ENCODE measurements around the gene EBPL. TPM values are rescaled to one million over a fixed set of nuclear protein-coding genes. Genes with fewer than 3 reads are reported as not detected.
"Not testable (repeated sequence)": the region's sequence is repeated elsewhere in the genome, so short reads cannot be mapped to it uniquely, and the experiment has no call there.

Gene EBPL
- total and polyA plus RNA-seq, 5 donors = 8.1 to 11.5 (median 10.8) TPM

GRCh38 chr13:49616676-49617065, 74.6 kb downstream of the EBPL start:
- no peaks in the 10 kb centered on the region for H3K9me3 ChIP-seq (ENCODE audit: control insufficient read depth, low read length)
- ATAC-seq = no peak
- intact Hi-C loops (cut with DNase I) = no loop called here
- WGBS = 87% methylated on average over 3 of the region's 3 CpGs
- H3K27ac ChIP-seq (ENCODE audit: low read length) = no peak overlapping the region
- no peak for DNase-seq
- H3K4me1 ChIP-seq (ENCODE audit: control insufficient read depth, insufficient read depth, low read length) = peaks cover 3% of the 10 kb centered on the region
- no peaks in the 10 kb centered on the region for H3K27me3 ChIP-seq (ENCODE audit: control insufficient read depth, insufficient read depth)
- H3K4me3 ChIP-seq (ENCODE audit: low read length) = no peak overlapping the region

GRCh38 chr13:49615836-49616675, 75.2 kb downstream of the EBPL start:
- no peaks in the 10 kb centered on the region for H3K27me3 ChIP-seq (ENCODE audit: control insufficient read depth, insufficient read depth)
- ATAC-seq = peak; percentile 38 to 73
- no peaks in the 10 kb centered on the region for H3K9me3 ChIP-seq (ENCODE audit: control insufficient read depth, low read length)
- H3K4me1 ChIP-seq (ENCODE audit: control insufficient read depth, insufficient read depth, low read length) = peaks cover 2% of the 10 kb centered on the region
- H3K4me3 ChIP-seq (ENCODE audit: low read length) = no peak overlapping the region
- intact Hi-C loops (cut with DNase I) = no loop called here
- DNase-seq = no peak
- H3K27ac ChIP-seq (ENCODE audit: low read length) = peak overlapping the region; percentile 40
- 36% methylated on average over 8 of the region's 8 CpGs for WGBS

GRCh38 chr13:49612042-49612441, 79.2 kb downstream of the EBPL start:
- WGBS = 98% methylated on average over 3 of the region's 3 CpGs
- H3K9me3 ChIP-seq (ENCODE audit: control insufficient read depth, low read length); H3K4me1 ChIP-seq (ENCODE audit: control insufficient read depth, insufficient read depth, low read length); H3K4me3 ChIP-seq (ENCODE audit: low read length); DNase-seq; H3K27me3 ChIP-seq (ENCODE audit: control insufficient read depth, insufficient read depth); H3K27ac ChIP-seq (ENCODE audit: low read length); ATAC-seq; intact Hi-C loops (cut with DNase I): not testable (repeated sequence)

Other genes with a start within 250 kb of the EBPL start
- gene CAB39L, start 247.4 kb downstream of the EBPL start, total RNA-seq = 10 to 100 TPM; 24.6 to 31.7 (median 28.2) TPM
- gene CAB39L, start 247.4 kb downstream of the EBPL start, polyA plus RNA-seq = 15.4 TPM
- gene SETDB2, start 247.2 kb downstream of the EBPL start, total RNA-seq = 10 to 100 TPM; 13.1 to 18.6 (median 16.0) TPM
- 5.0 TPM for gene SETDB2, start 247.2 kb downstream of the EBPL start, polyA plus RNA-seq
- gene PHF11, start 195.5 kb downstream of the EBPL start, total RNA-seq = 10 to 100 TPM; 20.2 to 31.1 (median 23.9) TPM
- 23.8 TPM for gene PHF11, start 195.5 kb downstream of the EBPL start, polyA plus RNA-seq
- gene RCBTB1, start 105.9 kb downstream of the EBPL start, total RNA-seq = 10 to 100 TPM; 16.7 to 20.3 (median 19.0) TPM
- gene RCBTB1, start 105.9 kb downstream of the EBPL start, polyA plus RNA-seq = 10.8 TPM
- gene ARL11, start 63.0 kb downstream of the EBPL start, total RNA-seq = under 1 TPM; 0.33 to 0.82 (median 0.54) TPM
- 0.32 TPM for gene ARL11, start 63.0 kb downstream of the EBPL start, polyA plus RNA-seq
- 10 to 100 TPM; 45.5 to 59.1 (median 56.5) TPM for gene KPNA3, start 101.2 kb upstream of the EBPL start, total RNA-seq
- gene KPNA3, start 101.2 kb upstream of the EBPL start, polyA plus RNA-seq = 30.0 TPM
- 10 to 100 TPM in 3 of 4 donors, 1 to 10 TPM in 1; 9.8 to 12.0 (median 11.5) TPM for gene SPRYD7, start 244.9 kb upstream of the EBPL start, total RNA-seq
- gene SPRYD7, start 244.9 kb upstream of the EBPL start, polyA plus RNA-seq = 13.9 TPM

Data from right cardiac atrium (tissue), 5 donors.